Measurements from ENCODE around the gene PDE4D. TPM values are rescaled to one million over a fixed set of nuclear protein-coding genes. Genes with fewer than 3 reads are reported as not detected.

The PDE4D gene
- total and polyA plus RNA-seq, 8 donors = 1.5 to 7.1 (median 3.1) TPM

DNA sequence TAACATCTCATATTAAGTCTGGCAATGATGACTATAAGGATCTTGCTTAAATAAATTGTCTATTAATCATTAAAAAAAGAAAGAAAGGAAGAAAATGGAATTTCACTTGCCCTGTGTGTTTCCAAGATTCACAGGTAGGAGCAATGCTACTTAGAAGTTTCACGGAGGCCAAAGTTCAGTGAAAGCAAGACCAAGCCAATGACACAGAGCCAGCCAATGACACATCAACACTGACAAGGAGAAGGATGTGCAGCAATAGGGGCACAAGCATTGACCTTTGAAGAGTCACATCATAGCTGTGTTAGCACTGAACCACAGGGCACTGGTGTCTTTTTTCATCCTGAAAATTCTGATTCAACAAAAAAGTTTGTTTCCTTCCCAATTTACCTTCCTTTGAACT, 364.3 kb downstream of the PDE4D start:
- Histone ChIP-seq H3K4me1 (no peaks in the 10 kb centered on the region), H3K27ac (no peak overlapping the region), H3K4me3 (no peak overlapping the region), H3K27me3 (no peaks in the 10 kb centered on the region), H3K9me3 (no peaks in the 10 kb centered on the region), H3K36me3 (no peaks in the 10 kb centered on the region)
- ATAC-seq (no peak), DNase-seq (no peak), FAIRE-seq (no peak)
- TF ChIP-seq CTCF (IDR thresholded peaks at IDR 0.05) = no peak
- WGBS, 2 donors = 91 to 100% methylated on average over 1 of the region's 1 CpG
- intact Hi-C loops (cut with DNase I) = no loop called here

- Histone ChIP-seq H3K4me3 (no peak overlapping the region), H3K27ac (no peak overlapping the region), H3K4me1 (no peaks in the 10 kb centered on the region), H3K27me3 (no peaks in the 10 kb centered on the region), H3K9me3 (no peaks in the 10 kb centered on the region), H3K36me3 (no peaks in the 10 kb centered on the region)
- intact Hi-C loops (cut with DNase I) = no loop called here
- no peak for ATAC-seq
- no peak for FAIRE-seq
- no peak for TF ChIP-seq CTCF (IDR thresholded peaks at IDR 0.05)
- no peak for DNase-seq
- 19 to 21% methylated on average over 2 of the region's 2 CpGs for WGBS, 2 donors
Observed at GRCh38 chr5:59528202-59528862, 365.2 kb downstream of the PDE4D start.

DNA sequence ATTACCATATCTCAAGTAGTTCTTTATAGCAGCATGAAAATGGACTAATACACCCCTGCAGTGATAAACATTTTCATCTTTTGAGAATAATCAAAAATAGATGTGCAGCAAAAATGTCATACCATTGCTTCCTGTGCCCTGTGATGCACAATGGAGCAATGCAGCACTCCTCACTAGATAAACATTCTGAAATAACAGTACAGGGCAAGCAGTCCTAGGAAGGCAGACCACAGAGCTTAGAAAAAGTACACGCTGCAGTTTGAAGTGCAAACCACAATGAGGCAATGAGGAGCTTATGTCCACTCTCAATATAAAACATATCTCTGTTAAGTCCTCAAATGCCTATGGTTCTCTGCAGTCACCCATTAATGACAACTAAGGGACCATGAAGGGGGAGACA, 367.6 kb downstream of the PDE4D start:
- FAIRE-seq = no peak
- DNase-seq = no peak
- 77 to 90% methylated on average over 1 of the region's 1 CpG for WGBS, 2 donors
- H3K36me3 ChIP-seq = no peaks in the 10 kb centered on the region
- no peaks in the 10 kb centered on the region for H3K9me3 ChIP-seq
- no peaks in the 10 kb centered on the region for H3K4me1 ChIP-seq
- no peak overlapping the region for H3K4me3 ChIP-seq
- ATAC-seq = no peak
- no peak overlapping the region for H3K27ac ChIP-seq
- intact Hi-C loops (cut with DNase I) = no loop called here
- no peaks in the 10 kb centered on the region for H3K27me3 ChIP-seq
- no peak for TF ChIP-seq CTCF (IDR thresholded peaks at IDR 0.05)

DNA sequence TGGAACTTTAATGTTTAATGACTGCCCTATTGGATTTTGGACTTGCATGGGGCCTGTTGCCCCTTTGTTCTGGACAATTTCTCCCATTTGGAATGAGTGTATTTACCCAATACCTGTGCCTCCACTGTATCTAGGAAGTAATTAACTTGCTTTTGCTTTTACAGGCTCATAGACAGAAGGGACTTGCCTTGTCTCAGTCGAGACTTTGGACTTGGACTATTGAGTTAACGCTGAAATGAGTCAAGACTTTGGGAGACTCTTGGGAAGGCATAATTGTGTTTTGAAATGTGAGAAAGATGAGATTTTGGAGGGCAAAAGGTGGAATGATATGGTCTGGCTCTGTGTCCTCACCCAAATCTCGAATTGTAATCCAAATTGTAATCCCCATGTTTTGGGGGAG, 368.2 kb downstream of the PDE4D start:
- TF ChIP-seq CTCF (IDR thresholded peaks at IDR 0.05) = no peak
- ATAC-seq = no peak
- WGBS, 2 donors = 76 to 80% methylated on average over 3 of the region's 3 CpGs
- Histone ChIP-seq H3K36me3 (no peaks in the 10 kb centered on the region), H3K4me1 (no peaks in the 10 kb centered on the region), H3K4me3 (no peak overlapping the region), H3K9me3 (no peaks in the 10 kb centered on the region), H3K27ac (no peak overlapping the region), H3K27me3 (no peaks in the 10 kb centered on the region)
- intact Hi-C loops (cut with DNase I) = no loop called here
- no peak for FAIRE-seq
- no peak for DNase-seq

DNA sequence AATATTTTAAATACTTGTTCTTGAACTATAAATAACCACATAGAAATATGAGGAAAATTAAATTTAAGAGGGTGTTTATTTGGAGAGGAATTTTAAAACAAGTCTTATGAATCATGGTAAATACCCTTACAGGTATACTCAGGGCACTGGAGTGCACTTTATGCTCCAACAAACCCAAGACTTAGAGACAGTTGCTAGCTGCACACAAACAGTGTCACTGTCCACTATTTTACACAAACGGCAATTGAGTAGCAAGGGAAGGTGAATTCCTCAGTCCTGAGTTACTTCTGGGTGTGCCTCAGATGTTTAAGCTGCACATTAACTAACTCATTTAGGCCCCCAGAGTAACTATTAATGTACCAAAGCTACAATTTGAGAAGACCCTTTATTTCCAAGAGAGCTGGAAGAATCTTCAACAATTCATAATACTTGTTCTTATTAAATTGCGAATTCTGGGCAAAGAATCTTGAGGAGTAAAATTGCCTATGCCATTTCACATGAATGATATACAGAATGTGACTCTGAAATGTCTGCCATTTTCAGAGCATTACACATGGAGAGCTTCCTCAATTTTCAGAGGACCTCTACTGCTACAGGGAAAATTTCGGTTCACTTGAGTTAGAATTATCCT, 371.2 kb downstream of the PDE4D start:
- WGBS, 2 donors = 64 to 81% methylated on average over 3 of the region's 3 CpGs
- no peaks in the 10 kb centered on the region for H3K4me1 ChIP-seq
- ATAC-seq = no peak

More for the DNA sequence above, 371.2 kb downstream of the PDE4D start:
- no peaks in the 10 kb centered on the region for H3K9me3 ChIP-seq
- H3K27ac ChIP-seq = no peak overlapping the region
- H3K27me3 ChIP-seq = no peaks in the 10 kb centered on the region
- no peak overlapping the region for H3K4me3 ChIP-seq
- H3K36me3 ChIP-seq = no peaks in the 10 kb centered on the region
- intact Hi-C loops (cut with DNase I) = no loop called here
- TF ChIP-seq CTCF (IDR thresholded peaks at IDR 0.05) = no peak
- FAIRE-seq = no peak
- DNase-seq = no peak

All from pancreas (tissue), 10 donors.